Measurements from ENCODE around the gene GALK1. TPM values are rescaled to one million over a fixed set of nuclear protein-coding genes. Genes with fewer than 3 reads are reported as not detected.

GALK1 gene
- total and polyA plus RNA-seq, 9 of the 15 experiments (the other 6 are each of a cell fraction or from before 2014, with no cell fraction given), result 0.45 to 51.6 (median 17.4) TPM

DNA sequence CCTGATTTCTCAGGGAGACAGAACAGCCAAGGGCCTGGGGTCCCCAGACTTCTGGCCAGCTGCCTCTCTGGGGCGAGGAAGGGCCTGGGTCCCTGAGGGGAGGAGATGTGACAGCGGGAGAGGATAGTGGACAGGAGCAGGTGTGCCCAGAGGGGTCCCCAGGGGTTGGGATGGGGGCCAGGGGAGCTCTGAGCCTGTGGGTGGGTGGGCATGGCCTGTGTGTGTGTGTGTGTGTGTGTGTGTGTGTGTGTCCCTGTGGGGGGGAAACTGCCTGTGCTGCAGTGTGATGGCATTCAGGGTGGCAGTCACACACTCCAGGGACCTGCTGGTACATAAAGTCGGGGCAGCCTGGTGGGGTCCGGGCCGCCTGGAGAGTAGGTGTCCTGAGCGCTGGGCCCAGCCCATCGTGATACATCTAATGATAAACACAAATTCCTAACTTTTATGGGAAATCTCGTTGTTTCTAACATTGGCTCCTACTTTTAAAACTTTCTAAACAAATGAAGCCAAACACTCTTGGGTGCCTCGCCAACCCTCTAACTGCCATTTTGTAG lies 42.4 kb downstream of the GALK1 start:
- POLR2A ChIA-PET, result interaction anchor here (0.6 kb wide), 1 partner anchor 54 kb away, joined by 3 read pairs; no protein-coding TSS in a partner anchor

More for the DNA sequence above, 42.4 kb downstream of the GALK1 start:
- ATAC-seq, result no peak
- H3K9me3 ChIP-seq (replicated peaks; ENCODE audit: control insufficient read depth, insufficient read depth, low read depth, low read length), result no peaks in the 10 kb centered on the region
- no TSS peak for BruUV-seq (replicated peaks)
- intact Hi-C loops (cut with micrococcal nuclease), result no loop called here
- no peak overlapping the region for H3K4me2 ChIP-seq (ENCODE audit: insufficient read depth, low read length)
- no peak overlapping the region for H2AFZ ChIP-seq (ENCODE audit: low read depth, low read length)
- 39% methylated on average over 8 of the region's 9 CpGs for WGBS (ENCODE audit: insufficient coverage, low coverage, missing lambda C conversion rate)
- in situ Hi-C loops (cut with MboI), result no loop called here
- no peaks in the 10 kb centered on the region for H3K36me3 ChIP-seq (ENCODE audit: control insufficient read depth, insufficient read depth, low read length)
- no peak overlapping the region for H3K4me3 ChIP-seq
- no peak for TF ChIP-seq ZFP36 (IDR thresholded peaks at IDR 0.05; ENCODE audit: low read depth, low read length, partially characterized antibody)
- no peak for TF ChIP-seq TEAD1 (CRISPR knock-in tag; IDR thresholded peaks at IDR 0.05)
- TF ChIP-seq KHSRP (IDR thresholded peaks at IDR 0.05), result no peak
- no peak for TF ChIP-seq GTF2F1 (IDR thresholded peaks at IDR 0.05; ENCODE audit: low read depth, low read length)
- TF ChIP-seq ZNF165 (CRISPR knock-in tag; IDR thresholded peaks at IDR 0.05; ENCODE audit: borderline replicate concordance), result no peak
- TF ChIP-seq, protein P1, sequence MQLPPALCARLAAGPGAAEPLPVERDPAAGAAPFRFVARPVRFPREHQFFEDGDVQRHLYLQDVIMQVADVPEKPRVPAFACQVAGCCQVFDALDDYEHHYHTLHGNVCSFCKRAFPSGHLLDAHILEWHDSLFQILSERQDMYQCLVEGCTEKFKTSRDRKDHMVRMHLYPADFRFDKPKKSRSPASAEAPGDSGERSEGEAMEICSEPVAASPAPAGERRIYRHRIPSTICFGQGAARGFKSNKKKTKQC (CRISPR knock-in tag; IDR thresholded peaks at IDR 0.05), result no peak
- TF ChIP-seq ZNF347 (CRISPR knock-in tag; IDR thresholded peaks at IDR 0.05; ENCODE audit: low read depth), result no peak
- no peak for TF ChIP-seq ZNF766 (CRISPR knock-in tag; conservative IDR thresholded peaks at IDR 0.05)
- no peak for TF ChIP-seq LARP7 (IDR thresholded peaks at IDR 0.05)
- TF ChIP-seq BRF2 (IDR thresholded peaks at IDR 0.05; ENCODE audit: borderline replicate concordance, insufficient read depth, insufficient read length), result no peak
- no peak for TF ChIP-seq ZNF282 (CRISPR knock-in tag; IDR thresholded peaks at IDR 0.05)
- TF ChIP-seq NFIC (IDR thresholded peaks at IDR 0.05), result no peak
- no peak for TF ChIP-seq SNRNP70 (optimal IDR thresholded peaks at IDR 0.05; ENCODE audit: low read depth, low read length)
- TF ChIP-seq, protein P2, sequence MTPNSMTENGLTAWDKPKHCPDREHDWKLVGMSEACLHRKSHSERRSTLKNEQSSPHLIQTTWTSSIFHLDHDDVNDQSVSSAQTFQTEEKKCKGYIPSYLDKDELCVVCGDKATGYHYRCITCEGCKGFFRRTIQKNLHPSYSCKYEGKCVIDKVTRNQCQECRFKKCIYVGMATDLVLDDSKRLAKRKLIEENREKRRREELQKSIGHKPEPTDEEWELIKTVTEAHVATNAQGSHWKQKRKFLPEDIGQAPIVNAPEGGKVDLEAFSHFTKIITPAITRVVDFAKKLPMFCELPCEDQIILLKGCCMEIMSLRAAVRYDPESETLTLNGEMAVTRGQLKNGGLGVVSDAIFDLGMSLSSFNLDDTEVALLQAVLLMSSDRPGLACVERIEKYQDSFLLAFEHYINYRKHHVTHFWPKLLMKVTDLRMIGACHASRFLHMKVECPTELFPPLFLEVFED (CRISPR knock-in tag; conservative IDR thresholded peaks at IDR 0.05), result no peak
- TF ChIP-seq HDAC8 (tag; IDR thresholded peaks at IDR 0.05), result no peak
- H3K4me1 ChIP-seq (replicated peaks in 1 of 2; ENCODE audit: control insufficient read depth in 2 of 2, insufficient read depth in 2 of 2, low read length in 2 of 2), result peaks cover 0 to 37% of the 10 kb centered on the region in 2 experiments; a peak in 3 of 5 replicates
- no peaks in the 10 kb centered on the region; the same call in 1 of the 2 replicates for H4K20me1 ChIP-seq (replicated peaks; ENCODE audit: control insufficient read depth, insufficient read depth, low read length)
- no peaks in the 10 kb centered on the region for H3K9me1 ChIP-seq (ENCODE audit: control insufficient read depth, insufficient read depth, low read length)
- DNase-seq (ENCODE audit: extremely low read depth in 1 of 4, low spot score in 3 of 4), result no peak
- FAIRE-seq, result no peak
- peaks cover 23 to 64% of the 10 kb centered on the region in 2 experiments for H3K27me3 ChIP-seq (ENCODE audit: control insufficient read depth in 2 of 2, insufficient read depth in 2 of 2, low read length in 2 of 2)
- no peak overlapping the region for H3K27ac ChIP-seq (ENCODE audit: extremely low read depth, low read depth, low read length)
- no peak overlapping the region; a peak in 1 of 4 replicates for H3K9ac ChIP-seq (ENCODE audit: insufficient read depth in 1 of 2, low read depth in 2 of 2, low read length in 2 of 2)
- CTCF ChIA-PET (ENCODE audit: low intra/inter-chr PET ratio), result no interaction called here
- H3K79me2 ChIP-seq (ENCODE audit: control insufficient read depth, insufficient read depth, low read length), result no peaks in the 10 kb centered on the region

Measured in K562 (cell line).